Astrocyte (in vitro differentiated cells and primary cell): ENCODE results near the gene CRELD1.

ENCODE experiments used
- EZH2 ChIP-seq: IDR thresholded peaks from 2 replicates; pipeline ENCODE4 v1.6.1; 2012; ENCODE audit warnings: mild to moderate bottlenecking, low read length, inconsistent platforms; ENCODE audit not compliant: insufficient read depth
- TF ChIP-seq, protein P1 (sequence below): IDR thresholded peaks from 2 replicates; pipeline ENCODE4 v1.5.1; 2011; ENCODE audit warnings: low read depth, mild to moderate bottlenecking, inconsistent platforms, low read length, moderate library complexity; ENCODE audit not compliant: insufficient read depth

DNA sequence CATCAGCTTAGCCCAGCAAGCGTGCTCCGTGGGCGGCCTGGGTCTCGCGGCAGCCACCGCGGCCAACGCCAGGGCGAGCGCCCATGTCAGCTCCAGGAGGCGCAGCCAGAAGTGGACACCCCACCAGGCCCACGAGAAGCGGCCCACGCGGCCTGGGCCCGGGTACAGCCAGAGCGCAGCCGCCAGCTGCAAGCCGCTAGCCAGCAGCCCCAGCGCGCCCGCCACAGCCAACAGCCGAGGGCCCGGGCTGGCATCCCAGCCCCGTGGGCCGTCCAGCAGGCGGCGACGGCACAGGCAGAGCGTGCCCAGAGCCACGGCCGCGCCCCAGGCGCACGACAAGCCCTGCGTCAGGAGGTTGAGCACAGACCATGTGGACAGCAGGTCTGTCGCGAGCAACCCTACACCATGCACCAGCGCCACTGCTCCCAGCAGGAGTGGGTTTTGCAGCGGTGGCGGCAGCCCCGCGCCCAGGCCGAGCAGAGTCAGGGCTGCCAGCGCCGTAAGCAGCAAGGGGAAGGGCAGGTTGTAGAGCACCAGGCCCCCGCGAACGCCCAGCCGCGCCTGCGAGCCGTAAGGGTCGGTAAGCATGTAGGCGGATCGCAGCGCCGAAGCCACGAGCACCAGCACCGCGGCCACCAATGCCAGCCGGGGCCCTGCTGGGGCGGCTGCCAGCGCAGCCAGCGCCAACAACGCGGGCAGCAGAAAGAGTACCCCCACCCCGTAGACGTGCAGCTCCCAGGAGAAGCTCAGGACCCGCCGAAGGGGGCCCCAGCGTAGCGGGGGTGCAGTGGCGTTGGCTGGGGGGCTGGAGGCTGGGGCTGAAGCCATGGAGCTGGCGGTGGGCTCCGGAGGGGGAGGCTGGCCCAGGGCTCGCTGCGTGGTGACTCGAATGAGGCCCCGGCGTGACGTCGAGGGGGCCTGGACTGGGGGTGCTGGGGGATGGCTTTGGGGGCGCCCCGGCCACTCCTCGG is 13.7 kb downstream of the CRELD1 start:
- TF ChIP-seq EZH2, result no peak
- TF ChIP-seq, protein P1, sequence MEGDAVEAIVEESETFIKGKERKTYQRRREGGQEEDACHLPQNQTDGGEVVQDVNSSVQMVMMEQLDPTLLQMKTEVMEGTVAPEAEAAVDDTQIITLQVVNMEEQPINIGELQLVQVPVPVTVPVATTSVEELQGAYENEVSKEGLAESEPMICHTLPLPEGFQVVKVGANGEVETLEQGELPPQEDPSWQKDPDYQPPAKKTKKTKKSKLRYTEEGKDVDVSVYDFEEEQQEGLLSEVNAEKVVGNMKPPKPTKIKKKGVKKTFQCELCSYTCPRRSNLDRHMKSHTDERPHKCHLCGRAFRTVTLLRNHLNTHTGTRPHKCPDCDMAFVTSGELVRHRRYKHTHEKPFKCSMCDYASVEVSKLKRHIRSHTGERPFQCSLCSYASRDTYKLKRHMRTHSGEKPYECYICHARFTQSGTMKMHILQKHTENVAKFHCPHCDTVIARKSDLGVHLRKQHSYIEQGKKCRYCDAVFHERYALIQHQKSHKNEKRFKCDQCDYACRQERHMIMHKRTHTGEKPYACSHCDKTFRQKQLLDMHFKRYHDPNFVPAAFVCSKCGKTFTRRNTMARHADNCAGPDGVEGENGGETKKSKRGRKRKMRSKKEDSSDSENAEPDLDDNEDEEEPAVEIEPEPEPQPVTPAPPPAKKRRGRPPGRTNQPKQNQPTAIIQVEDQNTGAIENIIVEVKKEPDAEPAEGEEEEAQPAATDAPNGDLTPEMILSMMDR, result peak; percentile 28
